Mesenteric fat pad (tissue), 1 donor: Measurements from ENCODE around the gene UMODL1. TPM values are rescaled to one million over a fixed set of nuclear protein-coding genes. Genes with fewer than 3 reads are reported as not detected.

Experiments used
- DNase-seq: peaks from one replicate; pipeline ENCODE4 v3.0.0-alpha.2; 2020; ENCODE audit warnings: low spot score
- total RNA-seq: library from RNA; stranded (reverse); fragmentation: NEBNext Ultra II Directional; extraction: Animal tissue kit (Norgen Biotek cat#: 25700); gene quantifications from one replicate; pipeline ENCODE4 v1.2.1, GENCODE V29; 2021
- donor health status: DM: yes; HTN: yes; CAD: no.

The UMODL1 gene
- total RNA-seq, 1 donor from 2014 or later: not detected

DNA sequence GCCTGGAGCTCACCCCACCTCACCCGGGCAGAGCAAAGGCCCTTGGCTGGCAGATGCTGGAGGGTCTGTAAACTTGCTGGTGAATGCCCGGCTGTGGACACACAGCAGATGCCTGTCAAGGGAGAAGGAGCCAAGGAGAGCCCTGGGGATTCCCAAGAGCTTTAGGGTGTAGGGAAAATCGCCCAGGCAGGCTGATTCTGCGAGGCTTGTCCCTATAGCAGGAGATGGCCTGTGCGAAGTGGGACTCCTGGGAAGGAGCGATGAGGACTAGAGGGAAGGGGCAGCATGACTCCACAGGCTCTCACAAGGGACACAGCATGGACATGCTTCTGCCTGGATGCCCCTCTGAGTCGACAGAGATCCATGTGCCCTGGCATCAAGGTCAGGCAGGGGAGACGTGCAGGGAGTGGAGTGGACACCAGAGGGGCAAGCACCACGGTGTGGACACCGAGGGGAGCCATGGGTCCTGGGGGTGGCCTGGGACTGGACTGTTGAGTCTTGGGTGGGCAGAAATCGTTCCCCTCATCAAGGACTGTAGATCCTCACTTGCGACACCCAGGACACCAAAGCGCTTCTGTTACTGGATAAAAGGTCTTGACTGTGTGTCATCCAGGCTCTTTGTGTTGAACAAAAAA lies 76.4 kb downstream of the UMODL1 start:
- DNase-seq: peak; percentile 84

- no peak for DNase-seq
These were observed 77.0 kb downstream of the UMODL1 start for GRCh38 chr21:42148097-42148496.

GRCh38 chr21:42148584-42148983 lies 77.5 kb downstream of the UMODL1 start:
- DNase-seq: peak; percentile 22

GRCh38 chr21:42149656-42150473 lies 78.7 kb downstream of the UMODL1 start:
- DNase-seq: peak; percentile 67

DNA sequence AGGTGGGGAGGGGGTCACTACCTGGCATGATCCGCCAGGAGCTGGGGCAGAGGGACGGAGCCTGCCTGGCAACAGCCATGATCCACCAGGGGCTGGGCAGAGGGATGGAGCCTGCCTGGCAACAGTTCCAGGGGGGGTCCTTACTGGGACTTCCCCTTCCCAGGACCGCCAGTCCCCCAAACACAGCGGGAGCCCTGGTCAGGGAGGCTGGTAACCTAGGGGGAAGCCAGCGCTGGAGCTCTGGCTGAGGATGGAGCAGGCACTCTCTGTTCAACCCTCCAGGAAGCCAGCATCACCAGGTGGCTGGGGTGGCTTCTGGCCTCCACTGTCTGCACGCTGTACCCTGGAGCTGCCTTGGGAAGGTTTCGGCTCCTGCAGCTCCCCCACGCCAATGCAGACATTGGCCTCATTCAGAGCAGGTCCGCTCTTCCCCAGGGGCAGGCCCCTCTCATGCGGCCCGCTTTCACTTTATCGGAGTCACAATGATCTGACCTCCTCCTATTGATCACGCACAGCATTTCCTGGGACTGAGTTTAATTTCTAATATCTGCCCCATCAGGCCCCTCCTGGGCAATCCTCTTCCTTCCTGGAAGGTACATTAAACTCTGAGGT lies 79.5 kb downstream of the UMODL1 start:
- peak; percentile 78 for DNase-seq

DNA sequence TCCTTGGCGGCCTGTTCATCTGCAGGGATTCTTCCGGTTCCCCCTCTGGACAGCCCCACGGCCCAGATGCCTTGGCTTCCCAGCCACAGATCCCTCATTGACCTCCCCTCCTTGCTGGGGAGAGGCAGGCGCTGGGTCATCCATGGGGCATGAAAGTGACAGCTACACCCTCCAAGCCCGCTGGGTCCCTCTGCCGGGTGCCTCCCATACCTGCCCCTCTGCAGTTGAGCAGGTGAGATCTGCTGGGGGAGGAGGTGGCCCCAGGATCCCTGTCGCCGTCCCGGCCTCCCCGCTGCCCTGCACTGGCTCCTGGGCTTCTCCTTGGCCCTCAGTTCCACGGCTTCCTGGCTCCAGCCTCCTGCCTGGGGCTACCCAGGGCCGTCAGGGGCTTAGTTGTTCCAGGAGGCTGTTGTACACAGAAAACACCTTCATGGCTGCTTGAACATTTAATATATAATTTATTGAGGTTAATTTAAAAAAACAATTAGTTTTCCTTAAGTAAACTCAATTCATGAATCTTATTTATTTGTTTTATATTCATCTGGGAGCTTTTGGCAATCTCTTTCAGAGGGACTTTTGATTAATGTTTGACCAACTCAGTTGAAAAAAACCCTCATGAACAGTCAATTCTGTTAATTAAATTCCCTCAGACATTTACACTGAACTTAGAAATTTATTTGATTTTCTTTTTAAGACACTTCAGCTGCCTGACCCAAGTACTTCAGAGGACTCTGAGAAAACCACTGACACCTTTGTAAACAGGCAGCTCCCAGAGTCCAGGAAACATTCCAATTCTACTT lies 80.2 kb downstream of the UMODL1 start:
- DNase-seq: peak; percentile 67

DNA sequence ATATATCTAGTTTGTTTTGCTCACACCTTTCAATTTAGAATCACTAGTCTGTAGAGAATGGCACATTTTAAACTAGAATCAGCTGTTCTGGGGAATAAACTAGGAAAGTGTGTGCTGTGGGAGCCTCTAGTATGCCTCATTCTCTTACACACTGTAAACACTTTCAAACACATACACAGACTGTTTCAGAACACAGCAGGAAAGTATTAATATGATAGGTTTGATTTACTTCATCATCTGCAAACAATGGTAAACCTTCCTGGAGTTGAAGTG lies 80.8 kb downstream of the UMODL1 start:
- DNase-seq: no peak

GRCh38 chr21:42153046-42153686 lies 82.0 kb downstream of the UMODL1 start:
- peak; percentile 88 for DNase-seq

GRCh38 chr21:42153746-42154145 lies 82.6 kb downstream of the UMODL1 start:
- peak; percentile 68 for DNase-seq

DNA sequence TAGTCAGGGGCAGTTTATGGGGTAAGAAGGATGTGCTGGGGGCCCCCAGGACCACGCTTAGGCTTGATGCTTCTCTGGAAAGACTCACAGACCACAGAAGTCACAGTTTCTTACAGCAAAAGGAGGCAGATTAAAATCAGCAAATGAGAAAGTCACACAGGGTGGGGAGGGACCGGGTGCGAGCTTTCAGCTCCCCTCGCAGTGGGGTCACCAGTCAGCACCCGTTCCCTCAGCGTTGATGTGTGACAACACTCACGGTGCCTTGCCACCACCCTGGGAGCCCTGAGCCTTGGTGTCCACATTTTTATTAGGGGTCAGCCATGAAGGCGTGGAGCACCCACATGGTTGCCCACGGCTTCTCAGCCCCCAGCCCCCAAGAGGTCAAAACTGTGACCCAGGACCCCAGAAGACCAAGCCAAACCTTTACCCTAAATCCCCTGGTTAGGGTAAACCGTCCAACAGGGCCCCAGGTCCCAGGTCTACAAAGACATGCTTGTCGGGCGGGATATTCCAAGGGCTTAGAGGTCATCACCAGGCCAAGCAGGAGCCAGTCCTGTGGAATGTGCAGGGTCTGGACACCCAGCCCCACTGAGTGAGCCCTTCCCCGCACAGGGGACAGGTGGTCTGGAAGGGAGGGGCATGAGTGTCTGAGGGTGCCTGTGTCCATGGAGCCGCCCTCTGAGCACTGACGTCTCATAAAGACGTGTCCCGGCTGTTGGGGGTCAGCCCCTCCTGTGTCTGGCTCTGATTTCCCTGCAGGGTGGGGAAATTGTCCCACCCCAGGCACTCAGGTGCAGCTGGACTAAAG lies 83.3 kb downstream of the UMODL1 start:
- DNase-seq: peak; percentile 74

DNA sequence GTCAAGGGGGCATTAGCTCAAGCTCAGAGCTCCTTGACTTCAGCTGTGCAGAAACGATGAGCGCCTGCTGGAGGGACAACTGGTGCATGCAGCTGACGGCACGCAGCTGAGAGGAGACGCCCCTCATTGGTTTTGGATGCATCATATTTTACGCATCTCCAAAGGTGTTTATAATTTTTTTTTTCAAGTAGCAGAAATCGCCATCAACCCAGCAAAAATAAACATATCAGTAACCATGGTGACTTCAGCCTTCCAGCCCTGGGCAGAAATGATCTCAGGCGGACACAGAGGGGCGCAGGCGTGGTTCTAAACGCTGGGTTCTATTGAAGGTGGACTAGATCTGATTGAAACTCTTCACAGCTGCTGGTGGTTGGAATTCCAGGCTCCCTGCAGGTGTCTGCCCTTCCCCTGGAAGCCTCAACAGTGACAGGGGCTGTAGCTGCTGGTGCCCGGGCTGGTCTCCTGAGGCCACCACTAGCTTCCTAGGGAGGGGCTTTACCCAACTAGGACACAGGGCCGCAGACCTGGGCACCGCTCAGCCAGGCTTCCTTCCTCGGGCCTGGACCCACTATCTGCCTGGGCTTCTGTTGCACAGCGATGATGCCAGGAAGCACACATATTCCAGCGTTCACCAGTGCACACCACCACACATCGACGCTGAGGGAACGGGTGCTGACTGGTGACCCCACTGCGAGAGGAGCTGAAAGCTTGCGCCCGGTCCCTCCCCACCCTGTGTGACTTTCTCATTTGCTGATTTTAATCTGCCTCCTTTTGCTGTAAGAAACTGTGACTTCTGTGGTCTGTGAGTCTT lies 84.1 kb downstream of the UMODL1 start:
- peak; percentile 82 for DNase-seq

DNA sequence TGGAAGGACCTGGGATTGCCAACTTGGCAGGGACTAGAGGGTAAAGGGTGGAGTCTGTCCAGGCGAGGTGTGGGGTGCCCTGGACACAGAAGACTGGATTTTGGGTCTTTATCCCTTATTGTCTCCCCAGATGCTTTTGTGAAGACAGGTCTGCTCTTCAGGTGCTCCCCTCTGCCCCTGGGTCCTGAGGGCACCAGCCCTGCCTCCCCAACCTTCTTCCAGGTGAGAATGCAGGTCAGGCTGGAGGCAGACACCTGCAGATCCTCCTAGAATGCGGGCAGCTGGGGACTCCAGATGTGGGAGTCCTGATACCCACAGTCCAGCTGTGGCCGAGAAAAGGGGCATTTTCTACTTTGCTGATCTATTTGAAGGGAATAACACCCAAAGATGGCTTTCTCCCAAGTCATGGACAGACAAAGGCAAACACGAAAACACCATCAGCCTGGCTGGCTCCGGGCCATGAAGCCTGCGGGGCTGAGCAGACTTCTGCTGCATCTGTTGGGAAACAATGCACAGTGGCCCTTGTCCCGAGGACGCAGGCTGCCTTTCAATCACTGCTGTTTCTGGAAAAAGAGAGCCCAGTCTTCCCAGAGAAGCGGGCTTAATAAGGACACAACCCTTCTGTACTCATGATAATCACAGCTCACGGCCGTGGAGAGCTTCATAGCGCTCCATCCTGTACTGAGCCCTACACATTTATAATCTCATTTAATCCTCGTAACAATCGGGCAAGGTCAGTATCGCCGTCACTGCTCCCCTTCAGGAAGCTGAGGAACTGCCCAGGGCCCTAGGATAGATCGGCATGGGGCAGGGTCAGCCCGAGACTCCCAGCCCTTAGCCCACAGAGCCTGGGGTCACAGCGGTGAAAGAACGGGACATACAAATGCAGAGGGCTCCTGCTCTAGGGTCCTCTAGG lies 85.8 kb downstream of the UMODL1 start:
- peak; percentile 37 for DNase-seq

DNA sequence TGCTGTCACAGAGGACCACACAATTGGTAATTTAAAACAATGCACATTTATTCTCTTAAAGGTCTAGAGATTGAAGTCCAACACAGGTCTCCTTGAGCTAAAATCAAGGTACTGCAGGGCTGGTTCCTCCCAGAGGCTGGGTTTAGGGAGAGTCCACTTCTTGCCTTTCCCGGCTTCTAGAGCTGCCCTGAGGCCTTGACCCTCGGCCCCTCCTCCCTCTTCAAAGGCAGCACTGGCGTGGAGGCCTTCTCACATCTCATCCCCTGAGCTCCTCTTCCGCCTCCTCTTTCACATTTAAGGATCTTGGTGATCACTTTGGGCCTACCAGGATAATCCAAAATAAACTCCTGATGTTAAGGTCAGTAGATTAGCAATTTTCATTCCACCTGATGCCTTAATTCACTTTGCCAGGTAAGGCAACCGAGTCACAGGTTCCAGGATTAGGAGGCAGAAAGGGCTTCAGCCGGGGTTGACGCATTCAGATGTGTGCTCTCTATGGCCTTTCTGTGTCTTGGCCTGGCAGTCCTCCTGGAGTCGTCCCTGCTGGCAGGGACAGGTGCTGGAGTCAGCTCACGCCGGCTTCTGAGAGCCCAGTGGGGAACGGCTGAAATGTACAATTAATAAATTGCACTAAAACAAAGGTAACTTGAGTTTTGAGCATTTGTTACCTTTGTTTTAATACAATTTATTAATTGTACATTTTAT lies 86.6 kb downstream of the UMODL1 start:
- peak; percentile 71 for DNase-seq

GRCh38 chr21:42158846-42159245 lies 87.7 kb downstream of the UMODL1 start:
- DNase-seq: peak; percentile 65

GRCh38 chr21:42159560-42160110 lies 88.5 kb downstream of the UMODL1 start:
- peak; percentile 69 for DNase-seq

GRCh38 chr21:42160111-42160721 lies 89.1 kb downstream of the UMODL1 start:
- peak; percentile 79 for DNase-seq

GRCh38 chr21:42160765-42161164 lies 89.6 kb downstream of the UMODL1 start:
- peak; percentile 67 for DNase-seq
